ENCODE data around the gene TTC9. TPM values are rescaled to one million over a fixed set of nuclear protein-coding genes. Genes with fewer than 3 reads are reported as not detected.

Gene TTC9
- total and polyA plus RNA-seq, 2 donors (not counting 1 experiment from before 2014, with no cell fraction given), result 1.9 to 4.3 TPM

GRCh38 chr14:70616646-70617045 lies 25.1 kb upstream of the TTC9 start:
- Histone ChIP-seq H3K79me2 (ENCODE audit: control insufficient read depth, insufficient read depth, low read length) (no peaks in the 10 kb centered on the region), H3K27ac (ENCODE audit: insufficient read depth, low read length) (no peak overlapping the region), H3K9me3 (ENCODE audit: control insufficient read depth, insufficient read depth, low read depth, low read length) (no peaks in the 10 kb centered on the region), H2AFZ (ENCODE audit: low read length) (no peak overlapping the region), H3K4me1 (ENCODE audit: control insufficient read depth, extremely low read depth, insufficient read depth, low read length) (no peaks in the 10 kb centered on the region), H3K36me3 (ENCODE audit: control insufficient read depth, insufficient read depth, low read length) (no peaks in the 10 kb centered on the region), H4K20me1 (ENCODE audit: control insufficient read depth, extremely low read depth, insufficient read depth, low read length) (no peaks in the 10 kb centered on the region), H3K9ac (ENCODE audit: insufficient read depth, low read length) (no peak overlapping the region), H3K27me3 (ENCODE audit: control insufficient read depth, insufficient read depth, low read length) (peaks cover 3% of the 10 kb centered on the region), H3K4me2 (ENCODE audit: extremely low read depth, insufficient read depth, low read length) (no peak overlapping the region), H3K4me3 (replicated peaks in 1 of 4; ENCODE audit: control extremely low read depth in 1 of 4, insufficient read depth in 1 of 4, low read depth in 3 of 4, low read length in 4 of 4) (no peak overlapping the region)
- no peak for DNase-seq (ENCODE audit: low read depth in 2 of 2)
- TF ChIP-seq EZH2 (IDR thresholded peaks at IDR 0.05; ENCODE audit: low read length, missing control alignments), result no peak
- no peak for TF ChIP-seq CTCF (conservative IDR thresholded peaks at IDR 0.05 in 1 of 2, IDR thresholded peaks at IDR 0.05 in 1 of 2; ENCODE audit: low read depth in 1 of 2, low read length in 2 of 2)

GRCh38 chr14:70618314-70618713 lies 23.4 kb upstream of the TTC9 start:
- H3K9me3 ChIP-seq (ENCODE audit: control insufficient read depth, insufficient read depth, low read depth, low read length), result no peaks in the 10 kb centered on the region
- H3K9ac ChIP-seq (ENCODE audit: insufficient read depth, low read length), result no peak overlapping the region
- H3K4me1 ChIP-seq (ENCODE audit: control insufficient read depth, extremely low read depth, insufficient read depth, low read length), result no peaks in the 10 kb centered on the region
- H3K27ac ChIP-seq (ENCODE audit: insufficient read depth, low read length), result no peak overlapping the region
- no peak overlapping the region for H3K4me3 ChIP-seq (replicated peaks in 1 of 4; ENCODE audit: control extremely low read depth in 1 of 4, insufficient read depth in 1 of 4, low read depth in 3 of 4, low read length in 4 of 4)
- no peak overlapping the region for H2AFZ ChIP-seq (ENCODE audit: low read length)
- H4K20me1 ChIP-seq (ENCODE audit: control insufficient read depth, extremely low read depth, insufficient read depth, low read length), result no peaks in the 10 kb centered on the region
- peaks cover 3% of the 10 kb centered on the region for H3K27me3 ChIP-seq (ENCODE audit: control insufficient read depth, insufficient read depth, low read length)
- DNase-seq (ENCODE audit: low read depth in 2 of 2), result no peak
- TF ChIP-seq EZH2 (IDR thresholded peaks at IDR 0.05; ENCODE audit: low read length, missing control alignments) (no peak), CTCF (conservative IDR thresholded peaks at IDR 0.05 in 1 of 2, IDR thresholded peaks at IDR 0.05 in 1 of 2; ENCODE audit: low read depth in 1 of 2, low read length in 2 of 2) (no peak)
- no peaks in the 10 kb centered on the region for H3K36me3 ChIP-seq (ENCODE audit: control insufficient read depth, insufficient read depth, low read length)
- H3K79me2 ChIP-seq (ENCODE audit: control insufficient read depth, insufficient read depth, low read length), result no peaks in the 10 kb centered on the region
- H3K4me2 ChIP-seq (ENCODE audit: extremely low read depth, insufficient read depth, low read length), result no peak overlapping the region

GRCh38 chr14:70619708-70620107 lies 22.0 kb upstream of the TTC9 start:
- H3K9ac ChIP-seq (ENCODE audit: insufficient read depth, low read length), result no peak overlapping the region
- H3K36me3 ChIP-seq (ENCODE audit: control insufficient read depth, insufficient read depth, low read length), result no peaks in the 10 kb centered on the region
- no peaks in the 10 kb centered on the region for H3K9me3 ChIP-seq (ENCODE audit: control insufficient read depth, insufficient read depth, low read depth, low read length)
- no peak overlapping the region for H2AFZ ChIP-seq (ENCODE audit: low read length)
- H3K79me2 ChIP-seq (ENCODE audit: control insufficient read depth, insufficient read depth, low read length), result no peaks in the 10 kb centered on the region
- H3K27me3 ChIP-seq (ENCODE audit: control insufficient read depth, insufficient read depth, low read length), result peaks cover 3% of the 10 kb centered on the region
- no peak overlapping the region for H3K4me2 ChIP-seq (ENCODE audit: extremely low read depth, insufficient read depth, low read length)
- no peaks in the 10 kb centered on the region for H3K4me1 ChIP-seq (ENCODE audit: control insufficient read depth, extremely low read depth, insufficient read depth, low read length)
- no peak overlapping the region for H3K4me3 ChIP-seq (replicated peaks in 1 of 4; ENCODE audit: control extremely low read depth in 1 of 4, insufficient read depth in 1 of 4, low read depth in 3 of 4, low read length in 4 of 4)
- H4K20me1 ChIP-seq (ENCODE audit: control insufficient read depth, extremely low read depth, insufficient read depth, low read length), result no peaks in the 10 kb centered on the region
- no peak for DNase-seq (ENCODE audit: low read depth in 2 of 2)
- TF ChIP-seq EZH2 (IDR thresholded peaks at IDR 0.05; ENCODE audit: low read length, missing control alignments), result no peak
- TF ChIP-seq CTCF (conservative IDR thresholded peaks at IDR 0.05 in 1 of 2, IDR thresholded peaks at IDR 0.05 in 1 of 2; ENCODE audit: low read depth in 1 of 2, low read length in 2 of 2), result no peak
- H3K27ac ChIP-seq (ENCODE audit: insufficient read depth, low read length), result no peak overlapping the region

Data from fibroblast of lung (primary cell).